ENCODE measurements around the gene SLC34A2.

DNA sequence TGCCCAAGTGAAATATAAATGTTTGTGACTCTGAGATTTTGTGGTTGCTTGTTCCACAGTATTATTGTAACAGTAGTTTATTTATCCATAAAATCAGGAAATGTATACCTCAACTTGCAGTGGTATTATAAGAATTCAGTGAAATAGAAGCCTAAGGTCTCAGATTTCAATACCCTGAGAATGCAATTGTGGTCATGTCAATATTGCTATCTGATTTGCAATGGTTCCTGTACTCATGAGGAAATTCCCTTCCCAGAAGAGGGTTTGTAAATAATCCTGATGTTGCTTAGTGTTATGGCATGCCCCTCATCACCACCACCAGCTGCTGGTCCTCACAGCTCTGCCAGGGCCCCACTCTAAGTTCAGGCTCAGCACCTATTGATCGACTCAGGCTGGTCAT, 67.8 kb downstream of the SLC34A2 start:
- TF ChIP-seq, protein P1, sequence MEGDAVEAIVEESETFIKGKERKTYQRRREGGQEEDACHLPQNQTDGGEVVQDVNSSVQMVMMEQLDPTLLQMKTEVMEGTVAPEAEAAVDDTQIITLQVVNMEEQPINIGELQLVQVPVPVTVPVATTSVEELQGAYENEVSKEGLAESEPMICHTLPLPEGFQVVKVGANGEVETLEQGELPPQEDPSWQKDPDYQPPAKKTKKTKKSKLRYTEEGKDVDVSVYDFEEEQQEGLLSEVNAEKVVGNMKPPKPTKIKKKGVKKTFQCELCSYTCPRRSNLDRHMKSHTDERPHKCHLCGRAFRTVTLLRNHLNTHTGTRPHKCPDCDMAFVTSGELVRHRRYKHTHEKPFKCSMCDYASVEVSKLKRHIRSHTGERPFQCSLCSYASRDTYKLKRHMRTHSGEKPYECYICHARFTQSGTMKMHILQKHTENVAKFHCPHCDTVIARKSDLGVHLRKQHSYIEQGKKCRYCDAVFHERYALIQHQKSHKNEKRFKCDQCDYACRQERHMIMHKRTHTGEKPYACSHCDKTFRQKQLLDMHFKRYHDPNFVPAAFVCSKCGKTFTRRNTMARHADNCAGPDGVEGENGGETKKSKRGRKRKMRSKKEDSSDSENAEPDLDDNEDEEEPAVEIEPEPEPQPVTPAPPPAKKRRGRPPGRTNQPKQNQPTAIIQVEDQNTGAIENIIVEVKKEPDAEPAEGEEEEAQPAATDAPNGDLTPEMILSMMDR (IDR thresholded peaks at IDR 0.05): no peak
- no peak for TF ChIP-seq ZFX (IDR thresholded peaks at IDR 0.05; ENCODE audit: borderline replicate concordance)
